CD4-positive, CD25-positive, alpha-beta regulatory T cell (primary cell): Measurements from ENCODE around the gene RIOK3. TPM values are rescaled to one million over a fixed set of nuclear protein-coding genes. Genes with fewer than 3 reads are reported as not detected.

Experiments
- ATAC-seq, 2 donors: fragments of 150-1000 bp; cut with Tn5 transposase; one replicate each; pipeline ENCODE4 v1.10.0; 2021; ENCODE audit warnings: low read depth in 2 of 2, moderate number of reproducible peaks in 2 of 2, moderate library complexity in 1 of 2
- DNase-seq, 3 donors: peaks; one replicate each; pipeline versions ENCODE4 v3.0.0 to v3.0.0-alpha.2; 2012 to 2022; ENCODE audit warnings: mixed read lengths in 1 of 3
- H3K27ac ChIP-seq: one replicate; pipeline ENCODE4 v1.7.0; 2013; ENCODE audit warnings: mild to moderate bottlenecking, low read length; ENCODE audit not compliant: insufficient read depth, poor library complexity, severe bottlenecking
- H3K27me3 ChIP-seq: one replicate; pipeline ENCODE4 v1.7.0; 2013; ENCODE audit warnings: low read length; ENCODE audit not compliant: control insufficient read depth, insufficient read depth
- H3K36me3 ChIP-seq: one replicate; pipeline ENCODE4 v1.7.0; 2013; ENCODE audit warnings: mild to moderate bottlenecking, low read length, moderate library complexity; ENCODE audit not compliant: control insufficient read depth, insufficient read depth
- H3K4me1 ChIP-seq: 2 replicates; pipeline ENCODE4 v1.7.0; 2013; ENCODE audit warnings: mild to moderate bottlenecking, low read length; ENCODE audit not compliant: insufficient read depth, control insufficient read depth, poor library complexity, severe bottlenecking
- H3K4me3 ChIP-seq: one replicate; pipeline ENCODE4 v1.7.0; 2013; ENCODE audit warnings: low read depth, mild to moderate bottlenecking, low read length, moderate library complexity
- H3K9me3 ChIP-seq, 2 experiments: 1 replicate in 1 of 2; 2 replicates in 1 of 2; pipeline ENCODE4 v1.7.0; 2013; ENCODE audit warnings: low read length in 2 of 2, mild to moderate bottlenecking in 1 of 2, moderate library complexity in 1 of 2; ENCODE audit not compliant: control insufficient read depth in 2 of 2
- H3K27ac Mint-ChIP-seq, 3 donors: one replicate each; pipeline ENCODE4 v1.8.0; 2020 to 2022; ENCODE audit warnings: mild to moderate bottlenecking in 3 of 3, mixed read lengths in 3 of 3, moderate library complexity in 2 of 3
- H3K27me3 Mint-ChIP-seq: one replicate; pipeline ENCODE4 v1.8.0; 2022; ENCODE audit warnings: mild to moderate bottlenecking, mixed read lengths
- H3K36me3 Mint-ChIP-seq: one replicate; pipeline ENCODE4 v1.8.0; 2020; ENCODE audit warnings: mixed read lengths
- H3K4me1 Mint-ChIP-seq, 4 donors: one replicate each; pipeline ENCODE4 v1.8.0; 2020 to 2022; ENCODE audit warnings: mixed read lengths in 4 of 4, mild to moderate bottlenecking in 1 of 4
- H3K4me3 Mint-ChIP-seq, 4 donors: one replicate each; pipeline ENCODE4 v1.8.0; 2020 to 2022; ENCODE audit warnings: mild to moderate bottlenecking in 4 of 4, mixed read lengths in 4 of 4, moderate library complexity in 3 of 4
- H3K9me3 Mint-ChIP-seq, 7 donors: one replicate each; pipeline ENCODE4 v1.8.0; 2020 to 2022; ENCODE audit warnings: mixed read lengths in 7 of 7, mild to moderate bottlenecking in 3 of 7, moderate library complexity in 2 of 7
- polyA plus RNA-seq, 4 donors: library from polyadenylated mRNA; unstranded; fragments of 300-500 nt; fragmentation: Illumina TruSeq; gene quantifications; one replicate each; pipeline ENCODE4 v1.2.3, GENCODE V29; 2021
- total RNA-seq: library from RNA; stranded (reverse); gene quantifications from one replicate; pipeline ENCODE4 v1.2.3, GENCODE V29; 2022

Gene RIOK3
- total and polyA plus RNA-seq, 5 donors from 2014 or later = 43.2 to 136 (median 49.0) TPM

DNA sequence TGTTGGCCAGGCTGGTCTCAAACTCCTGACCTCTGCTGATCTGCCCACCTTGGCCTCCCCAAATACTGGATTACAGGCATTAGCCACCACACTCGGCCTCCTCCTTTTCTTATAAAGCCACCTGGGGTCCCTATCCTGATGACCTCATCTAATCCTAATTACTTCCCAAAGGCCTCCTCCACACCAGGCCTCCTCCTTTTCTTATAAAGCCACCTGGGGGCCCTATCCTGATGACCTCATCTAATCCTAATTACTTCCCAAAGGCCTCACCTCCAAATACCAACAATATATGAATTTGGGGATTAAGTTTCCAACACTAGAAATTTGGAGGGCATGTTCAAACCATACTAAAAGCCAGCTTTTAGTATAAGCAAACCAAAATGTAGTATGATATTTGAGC lies 40.6 kb downstream of the RIOK3 start:
- Histone ChIP-seq H3K4me1 (peaks cover 3% of the 10 kb centered on the region), H3K27ac (no peak overlapping the region), H3K36me3 (no peaks in the 10 kb centered on the region), H3K4me3 (no peak overlapping the region), H3K9me3 (no peaks in the 10 kb centered on the region), H3K27me3 (no peaks in the 10 kb centered on the region)
- DNase-seq = no peak
- Mint-ChIP-seq H3K36me3 (no peaks in the 10 kb centered on the region), H3K4me3 (no peak overlapping the region), H3K27ac (no peak overlapping the region), H3K4me1 (peaks cover 0 to 6% (median under 1%) of the 10 kb centered on the region in 4 donors), H3K27me3 (peaks cover 15% of the 10 kb centered on the region), H3K9me3 (peaks cover 0 to 4% (median 0%) of the 10 kb centered on the region in 7 donors)
- no peak for ATAC-seq

DNA sequence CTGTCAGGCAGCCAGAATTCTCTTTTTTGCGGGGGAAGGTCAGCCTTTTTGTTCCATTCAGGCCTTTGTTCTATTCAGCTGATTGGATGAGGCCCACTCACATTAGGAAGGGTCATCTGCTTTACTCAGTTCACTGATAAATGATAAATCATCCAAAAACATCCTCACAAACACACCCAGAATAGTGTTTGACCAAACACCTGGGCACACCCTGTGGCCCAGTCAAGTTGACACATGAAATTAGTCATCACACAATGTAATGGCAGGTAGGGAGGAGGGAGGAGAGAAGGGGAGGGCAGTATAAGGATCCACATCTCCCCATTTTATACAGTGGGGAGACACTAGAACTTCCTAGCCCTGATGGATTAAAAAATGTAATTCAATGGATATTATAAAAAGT lies 41.9 kb downstream of the RIOK3 start:
- no peak for DNase-seq
- Mint-ChIP-seq H3K4me1 (peaks cover 0 to 14% (median 5%) of the 10 kb centered on the region in 4 donors), H3K27ac (no peak overlapping the region), H3K36me3 (no peaks in the 10 kb centered on the region), H3K9me3 (peaks cover 0 to 4% (median 0%) of the 10 kb centered on the region in 7 donors), H3K27me3 (peaks cover 17% of the 10 kb centered on the region), H3K4me3 (no peak overlapping the region)
- H3K9me3 ChIP-seq = no peaks in the 10 kb centered on the region
- H3K36me3 ChIP-seq = no peaks in the 10 kb centered on the region
- no peak overlapping the region for H3K27ac ChIP-seq
- H3K4me3 ChIP-seq = no peak overlapping the region
- H3K4me1 ChIP-seq = peaks cover 5% of the 10 kb centered on the region
- no peak for ATAC-seq
- H3K27me3 ChIP-seq = no peaks in the 10 kb centered on the region

DNA sequence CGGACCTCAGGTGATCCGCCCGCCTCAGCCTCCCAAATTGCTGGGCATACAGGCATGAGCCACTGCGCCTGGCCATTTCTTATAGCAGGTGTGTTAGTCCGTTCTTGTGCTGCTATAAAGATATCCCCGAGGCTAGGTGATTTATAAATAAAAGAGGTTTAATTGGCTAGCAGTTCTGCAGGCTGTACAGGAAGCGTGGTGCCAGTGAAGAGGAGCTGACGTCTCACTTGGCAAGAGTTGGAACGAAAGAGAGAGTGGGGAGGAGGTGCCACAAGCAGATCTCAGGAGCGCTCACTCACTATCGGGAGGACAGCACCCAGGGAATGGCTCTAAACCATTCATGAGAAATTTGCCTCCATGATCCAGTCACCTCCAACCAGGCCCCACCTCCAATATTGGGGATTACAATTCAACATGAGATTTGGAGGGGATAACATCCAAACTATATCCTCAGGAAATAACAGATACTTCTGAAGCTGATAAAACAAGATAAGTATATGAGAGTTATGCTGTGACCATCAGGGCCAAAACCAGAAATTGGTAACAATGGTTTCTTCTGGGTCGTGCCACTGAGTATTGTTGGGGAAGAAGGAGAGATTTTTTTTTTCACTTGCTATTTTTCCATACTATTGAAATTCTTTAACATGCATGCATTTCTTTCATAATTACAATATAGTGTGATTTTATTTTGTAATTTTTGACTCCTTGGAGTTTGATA lies 42.8 kb downstream of the RIOK3 start:
- Mint-ChIP-seq H3K27me3 (peaks cover 12% of the 10 kb centered on the region), H3K4me1 (peaks cover 0 to 14% (median 5%) of the 10 kb centered on the region in 4 donors), H3K27ac (no peak overlapping the region), H3K9me3 (peaks cover 0 to 4% (median 0%) of the 10 kb centered on the region in 7 donors), H3K4me3 (peak overlapping the region in 1 of 4 donors; percentile 22), H3K36me3 (no peaks in the 10 kb centered on the region)
- no peak overlapping the region for H3K4me3 ChIP-seq
- H3K9me3 ChIP-seq = no peaks in the 10 kb centered on the region
- H3K36me3 ChIP-seq = no peaks in the 10 kb centered on the region
- DNase-seq (no peak), ATAC-seq (no peak)
- peaks cover 5% of the 10 kb centered on the region for H3K4me1 ChIP-seq
- H3K27ac ChIP-seq = no peak overlapping the region
- no peaks in the 10 kb centered on the region for H3K27me3 ChIP-seq

- Mint-ChIP-seq H3K4me3 (no peak overlapping the region), H3K4me1 (peaks cover 0 to 29% (median 12%) of the 10 kb centered on the region in 4 donors), H3K36me3 (no peaks in the 10 kb centered on the region), H3K27ac (no peak overlapping the region), H3K9me3 (no peaks in the 10 kb centered on the region), H3K27me3 (peaks cover 12% of the 10 kb centered on the region)
- H3K4me3 ChIP-seq = no peak overlapping the region
- H3K4me1 ChIP-seq = peaks cover 12% of the 10 kb centered on the region
- ATAC-seq = no peak
- H3K27ac ChIP-seq = no peak overlapping the region
- DNase-seq = no peak
- H3K27me3 ChIP-seq = no peaks in the 10 kb centered on the region
- H3K36me3 ChIP-seq = no peaks in the 10 kb centered on the region
- H3K9me3 ChIP-seq = no peaks in the 10 kb centered on the region
Observed at GRCh38 chr18:23498117-23498516, 45.0 kb downstream of the RIOK3 start.

DNA sequence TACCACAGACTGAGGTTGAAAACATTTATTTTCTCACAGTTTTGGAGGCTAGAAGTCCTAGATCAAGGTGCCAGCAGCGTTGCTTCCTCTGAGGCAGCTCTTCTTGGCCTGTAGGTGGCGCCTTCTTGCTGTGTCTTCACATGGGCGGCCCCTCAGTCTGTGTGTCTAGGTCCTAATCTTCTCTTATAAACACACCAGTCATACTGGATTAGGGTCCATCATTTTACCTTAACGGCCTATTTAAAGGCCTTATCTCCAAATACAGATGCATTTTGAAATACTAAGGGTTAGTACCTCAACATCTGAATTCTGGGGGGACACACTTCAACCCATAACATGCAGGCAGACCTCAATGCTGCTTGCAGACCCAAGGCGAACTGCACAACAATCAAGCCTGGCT lies 45.8 kb downstream of the RIOK3 start:
- H3K27ac ChIP-seq = no peak overlapping the region
- H3K4me1 ChIP-seq = peaks cover 14% of the 10 kb centered on the region
- H3K36me3 ChIP-seq = no peaks in the 10 kb centered on the region
- DNase-seq (peak; percentile 54 to 86 (median 77)), ATAC-seq (peak; percentile 25 to 38)
- no peak overlapping the region for H3K4me3 ChIP-seq
- H3K27me3 ChIP-seq = no peaks in the 10 kb centered on the region
- peak overlapping the region in 2 of 4 donors; percentile 22 to 85 for H3K4me3 Mint-ChIP-seq
- peaks cover 0 to 31% (median 12%) of the 10 kb centered on the region in 4 donors for H3K4me1 Mint-ChIP-seq
- no peaks in the 10 kb centered on the region for H3K9me3 ChIP-seq
- H3K27me3 Mint-ChIP-seq = peaks cover 14% of the 10 kb centered on the region
- no peaks in the 10 kb centered on the region for H3K36me3 Mint-ChIP-seq
- H3K9me3 Mint-ChIP-seq = no peaks in the 10 kb centered on the region
- peak overlapping the region in 1 of 3 donors; percentile 39 for H3K27ac Mint-ChIP-seq

- Histone ChIP-seq H3K27me3 (no peaks in the 10 kb centered on the region), H3K4me3 (no peak overlapping the region), H3K9me3 (no peaks in the 10 kb centered on the region), H3K36me3 (no peaks in the 10 kb centered on the region), H3K4me1 (peaks cover 19% of the 10 kb centered on the region), H3K27ac (no peak overlapping the region)
- ATAC-seq (no peak), DNase-seq (no peak)
- no peaks in the 10 kb centered on the region for H3K9me3 Mint-ChIP-seq
- no peaks in the 10 kb centered on the region for H3K36me3 Mint-ChIP-seq
- H3K27me3 Mint-ChIP-seq = peaks cover 19% of the 10 kb centered on the region
- H3K27ac Mint-ChIP-seq = peak overlapping the region in 1 of 3 donors; percentile 83
- peak overlapping the region in 1 of 4 donors; percentile 85 for H3K4me3 Mint-ChIP-seq
- H3K4me1 Mint-ChIP-seq = peaks cover 5 to 35% (median 16%) of the 10 kb centered on the region in 4 donors
Observed at GRCh38 chr18:23499291-23499781, 46.2 kb downstream of the RIOK3 start.

- Histone ChIP-seq H3K27ac (no peak overlapping the region), H3K4me1 (peaks cover 35% of the 10 kb centered on the region), H3K4me3 (no peak overlapping the region), H3K27me3 (no peaks in the 10 kb centered on the region), H3K36me3 (peaks cover 5% of the 10 kb centered on the region), H3K9me3 (no peaks in the 10 kb centered on the region)
- ATAC-seq (no peak), DNase-seq (no peak)
- peaks cover 12% of the 10 kb centered on the region for H3K27me3 Mint-ChIP-seq
- H3K9me3 Mint-ChIP-seq = no peaks in the 10 kb centered on the region
- H3K36me3 Mint-ChIP-seq = peaks cover 4% of the 10 kb centered on the region
- H3K4me3 Mint-ChIP-seq = peak overlapping the region in 3 of 4 donors; percentile 36 to 90 (median 77)
- H3K4me1 Mint-ChIP-seq = peaks cover 8 to 52% (median 31%) of the 10 kb centered on the region in 4 donors
- peak overlapping the region in 1 of 3 donors; percentile 26 for H3K27ac Mint-ChIP-seq
Observed at GRCh38 chr18:23501626-23502025, 48.5 kb downstream of the RIOK3 start.
